Uterus (tissue), 2 donors: ENCODE data around the gene NCSTN.

ENCODE experiments used
- POLR2A ChIP-seq, 2 donors: fragments of 450-650 bp; IDR thresholded peaks; one replicate each; pipeline ENCODE4 v1.6.1; 2016; ENCODE audit warnings: antibody characterized with exemption in 2 of 2, mild to moderate bottlenecking in 1 of 2, moderate library complexity in 1 of 2
- TF ChIP-seq, protein P1 (sequence below), 4 experiments: fragments of 200-600 bp in 2 of 4; fragments of 450-650 bp in 2 of 4; sonication (generic) in 2 of 4; IDR thresholded peaks; one replicate each; pipeline ENCODE4 v1.5.1; 2016 to 2019; ENCODE audit warnings: antibody characterized with exemption in 4 of 4, mild to moderate bottlenecking in 2 of 4, moderate library complexity in 1 of 4

DNA sequence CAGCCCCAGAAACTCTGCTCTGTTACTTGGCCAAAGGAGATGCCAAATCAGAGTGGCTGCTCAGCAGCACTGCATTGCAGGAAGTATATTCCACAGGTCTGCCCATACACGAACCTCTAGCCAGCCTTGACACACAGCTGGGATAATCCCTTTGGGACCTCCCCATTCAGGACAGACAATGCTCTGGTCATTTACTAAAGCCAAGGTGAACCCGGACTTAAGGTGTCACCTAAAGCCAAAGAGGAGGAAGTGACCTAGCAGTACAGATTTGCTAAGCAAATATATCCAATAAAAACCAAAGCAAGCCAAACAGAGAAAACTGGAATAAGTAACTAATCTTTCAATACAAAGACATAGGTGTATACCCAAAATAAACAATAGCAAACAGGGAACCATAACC lies 27.8 kb upstream of the NCSTN start:
- TF ChIP-seq, protein P1, sequence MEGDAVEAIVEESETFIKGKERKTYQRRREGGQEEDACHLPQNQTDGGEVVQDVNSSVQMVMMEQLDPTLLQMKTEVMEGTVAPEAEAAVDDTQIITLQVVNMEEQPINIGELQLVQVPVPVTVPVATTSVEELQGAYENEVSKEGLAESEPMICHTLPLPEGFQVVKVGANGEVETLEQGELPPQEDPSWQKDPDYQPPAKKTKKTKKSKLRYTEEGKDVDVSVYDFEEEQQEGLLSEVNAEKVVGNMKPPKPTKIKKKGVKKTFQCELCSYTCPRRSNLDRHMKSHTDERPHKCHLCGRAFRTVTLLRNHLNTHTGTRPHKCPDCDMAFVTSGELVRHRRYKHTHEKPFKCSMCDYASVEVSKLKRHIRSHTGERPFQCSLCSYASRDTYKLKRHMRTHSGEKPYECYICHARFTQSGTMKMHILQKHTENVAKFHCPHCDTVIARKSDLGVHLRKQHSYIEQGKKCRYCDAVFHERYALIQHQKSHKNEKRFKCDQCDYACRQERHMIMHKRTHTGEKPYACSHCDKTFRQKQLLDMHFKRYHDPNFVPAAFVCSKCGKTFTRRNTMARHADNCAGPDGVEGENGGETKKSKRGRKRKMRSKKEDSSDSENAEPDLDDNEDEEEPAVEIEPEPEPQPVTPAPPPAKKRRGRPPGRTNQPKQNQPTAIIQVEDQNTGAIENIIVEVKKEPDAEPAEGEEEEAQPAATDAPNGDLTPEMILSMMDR (IDR thresholded peaks at IDR 0.05) = no peak
- no peak for TF ChIP-seq POLR2A (IDR thresholded peaks at IDR 0.05)
